Measurements from ENCODE around the gene CSNK2A3. TPM values are rescaled to one million over a fixed set of nuclear protein-coding genes. Genes with fewer than 3 reads are reported as not detected.
"Not testable (repeated sequence)": the region's sequence is repeated elsewhere in the genome, so short reads cannot be mapped to it uniquely, and the experiment has no call there.

The CSNK2A3 gene
- total RNA-seq (1 to 10 TPM in 3 of 4 donors, under 1 TPM in 1; 0.33 to 5.5 (median 2.7) TPM), polyA plus RNA-seq (under 1 TPM in 1 of 3 donors, not detected in 2; 0.60 TPM)

DNA sequence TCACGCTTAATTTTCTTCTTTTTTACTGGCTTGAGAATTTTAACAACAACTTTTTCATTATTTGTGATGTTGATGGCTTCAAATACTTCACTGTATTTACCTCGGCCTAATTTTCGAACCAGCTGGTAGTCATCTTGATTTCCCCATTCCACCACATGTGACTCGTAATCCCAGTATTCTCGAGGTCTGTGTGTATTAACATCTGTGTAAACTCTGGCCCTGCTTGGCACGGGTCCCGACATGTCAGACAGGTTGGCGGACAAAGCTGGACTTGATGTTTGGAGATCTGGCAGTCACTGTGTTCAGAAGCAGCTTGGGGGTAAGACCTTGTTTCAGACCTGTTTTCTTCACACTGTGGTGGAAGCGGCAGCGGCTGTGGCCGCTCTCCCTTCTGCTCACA lies at the start of gene CSNK2A3:
CSNK2A3 (minus strand) TSS at position 373 of the 400 bp plus-strand sequence; CDS start at position 242, 131 bp downstream.
- H3K27ac ChIP-seq; H3K27me3 ChIP-seq; H3K4me3 ChIP-seq; H3K9me3 ChIP-seq; DNase-seq; intact Hi-C loops (cut with DNase I); H3K36me3 ChIP-seq: not testable (repeated sequence)
- TF ChIP-seq POLR2AphosphoS5 (IDR thresholded peaks at IDR 0.05) = peak in 2 of 4 donors; percentile 46 to 57
- peaks cover 0 to 31% (median 24%) of the 10 kb centered on the region in 4 donors for H3K4me1 ChIP-seq
- WGBS, 2 donors = 83 to 86% methylated on average over 11 of the region's 11 CpGs

DNA sequence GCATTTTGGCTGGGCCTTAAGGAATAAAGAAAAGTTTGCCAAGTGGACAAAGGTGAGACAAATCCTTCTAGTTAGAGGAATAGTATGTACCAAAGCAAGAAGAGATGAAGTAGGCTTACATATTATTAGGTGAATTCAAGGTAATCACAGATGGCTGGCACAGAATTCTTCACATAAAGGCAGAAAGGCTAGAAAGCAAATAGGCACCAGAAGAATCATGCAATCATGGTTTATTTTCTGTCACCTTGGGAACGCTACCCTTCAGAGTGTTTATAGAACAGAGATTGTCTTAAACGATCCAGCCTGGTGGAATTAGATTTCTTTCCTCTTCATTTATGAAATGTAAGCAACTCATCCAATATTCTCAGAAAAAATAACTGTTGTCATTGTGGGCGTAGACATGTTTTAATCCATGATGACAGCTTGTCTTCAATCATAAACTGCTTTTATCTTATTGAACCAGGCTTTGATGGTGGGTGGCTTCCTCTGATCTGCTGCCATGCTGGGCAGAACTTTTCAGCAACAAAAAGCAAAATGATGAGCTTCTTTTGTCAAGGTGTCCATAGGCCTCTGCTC lies 49.0 kb upstream of the CSNK2A3 start:
- Histone ChIP-seq H3K4me1 (peaks cover 0 to 62% (median 46%) of the 10 kb centered on the region in 4 donors), H3K27ac (peak overlapping the region in 3 of 4 donors; percentile 43 to 94 (median 86))

DNA sequence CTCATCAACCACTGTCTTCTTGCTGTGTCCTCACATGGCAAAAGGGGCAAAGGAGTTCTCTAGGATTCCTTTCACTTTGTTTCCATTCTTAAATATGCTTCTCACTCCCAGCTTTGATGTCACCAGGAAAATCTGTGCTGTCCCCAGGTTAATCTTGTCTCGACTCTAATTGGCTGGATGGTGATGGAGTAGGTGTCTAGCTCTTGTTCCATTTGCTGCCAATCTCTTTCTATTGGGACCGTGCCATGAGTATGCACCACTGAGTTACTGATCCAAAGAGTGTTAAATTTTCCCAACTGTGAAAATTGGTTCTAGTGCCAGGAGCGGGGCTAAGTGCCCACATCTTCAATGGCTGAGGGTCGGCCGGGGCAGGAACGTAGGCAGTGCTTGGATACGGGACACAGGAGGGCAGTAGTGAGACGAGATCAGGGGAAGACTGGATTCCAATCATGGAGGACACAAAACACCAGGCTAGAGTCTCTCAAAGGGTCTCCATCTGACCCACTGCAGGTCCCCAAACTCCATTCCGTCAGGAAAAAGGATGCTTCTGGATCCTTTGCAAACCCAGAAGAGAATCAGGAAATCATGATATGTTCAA lies 47.7 kb upstream of the CSNK2A3 start:
- Histone ChIP-seq H3K4me1 (peaks cover 0 to 62% (median 46%) of the 10 kb centered on the region in 4 donors), H3K36me3 (no peaks in the 10 kb centered on the region), H3K27me3 (no peaks in the 10 kb centered on the region), H3K4me3 (no peak overlapping the region), H3K9me3 (no peaks in the 10 kb centered on the region), H3K27ac (peak overlapping the region in 1 of 4 donors; percentile 94)
- 87 to 88% methylated on average over 9 of the region's 9 CpGs for WGBS, 2 donors
- DNase-seq = no peak
- TF ChIP-seq, protein P1, sequence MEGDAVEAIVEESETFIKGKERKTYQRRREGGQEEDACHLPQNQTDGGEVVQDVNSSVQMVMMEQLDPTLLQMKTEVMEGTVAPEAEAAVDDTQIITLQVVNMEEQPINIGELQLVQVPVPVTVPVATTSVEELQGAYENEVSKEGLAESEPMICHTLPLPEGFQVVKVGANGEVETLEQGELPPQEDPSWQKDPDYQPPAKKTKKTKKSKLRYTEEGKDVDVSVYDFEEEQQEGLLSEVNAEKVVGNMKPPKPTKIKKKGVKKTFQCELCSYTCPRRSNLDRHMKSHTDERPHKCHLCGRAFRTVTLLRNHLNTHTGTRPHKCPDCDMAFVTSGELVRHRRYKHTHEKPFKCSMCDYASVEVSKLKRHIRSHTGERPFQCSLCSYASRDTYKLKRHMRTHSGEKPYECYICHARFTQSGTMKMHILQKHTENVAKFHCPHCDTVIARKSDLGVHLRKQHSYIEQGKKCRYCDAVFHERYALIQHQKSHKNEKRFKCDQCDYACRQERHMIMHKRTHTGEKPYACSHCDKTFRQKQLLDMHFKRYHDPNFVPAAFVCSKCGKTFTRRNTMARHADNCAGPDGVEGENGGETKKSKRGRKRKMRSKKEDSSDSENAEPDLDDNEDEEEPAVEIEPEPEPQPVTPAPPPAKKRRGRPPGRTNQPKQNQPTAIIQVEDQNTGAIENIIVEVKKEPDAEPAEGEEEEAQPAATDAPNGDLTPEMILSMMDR (IDR thresholded peaks at IDR 0.05) = no peak
- no peak for TF ChIP-seq POLR2AphosphoS5 (IDR thresholded peaks at IDR 0.05)
- no peak for TF ChIP-seq EP300 (IDR thresholded peaks at IDR 0.05)
- TF ChIP-seq POLR2A (IDR thresholded peaks at IDR 0.05) = no peak
- intact Hi-C loops (cut with DNase I) = loop anchor here (5.0 kb wide), 2 partner anchors 363 to 468 kb away; no protein-coding TSS in a partner anchor

More for the DNA sequence above, 49.0 kb upstream of the CSNK2A3 start:
- intact Hi-C loops (cut with DNase I) = loop anchor here (5.0 kb wide), 2 partner anchors 365 to 470 kb away; no protein-coding TSS in a partner anchor
- Histone ChIP-seq H3K36me3 (no peaks in the 10 kb centered on the region), H3K4me3 (no peak overlapping the region), H3K9me3 (no peaks in the 10 kb centered on the region), H3K27me3 (no peaks in the 10 kb centered on the region)
- TF ChIP-seq POLR2AphosphoS5 (IDR thresholded peaks at IDR 0.05) = no peak
- TF ChIP-seq, protein P1 (IDR thresholded peaks at IDR 0.05) = no peak
- no peak for TF ChIP-seq EP300 (IDR thresholded peaks at IDR 0.05)
- TF ChIP-seq POLR2A (IDR thresholded peaks at IDR 0.05) = no peak
- WGBS, 2 donors = 49 to 70% methylated on average over 3 of the region's 3 CpGs
- no peak for DNase-seq

DNA sequence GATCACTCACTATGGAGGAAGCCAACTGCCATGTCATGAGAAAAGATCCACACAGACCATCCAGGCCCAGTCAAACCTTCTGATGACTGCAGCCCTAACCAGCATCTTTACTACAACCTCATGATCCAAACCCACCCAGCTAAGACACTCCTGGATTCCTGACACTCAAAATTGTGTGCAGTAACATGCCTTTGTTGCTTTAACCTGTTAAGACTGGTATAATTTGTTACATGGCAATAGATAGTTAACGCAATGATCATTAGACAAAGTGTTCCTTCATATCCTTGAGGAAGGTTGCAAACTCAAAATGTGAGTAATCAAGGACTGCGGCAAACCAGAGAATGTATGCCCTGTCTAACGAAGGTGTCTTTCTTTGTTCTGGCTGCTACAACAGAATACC lies 47.1 kb upstream of the CSNK2A3 start:
- DNase-seq = no peak
- H3K4me3 ChIP-seq = no peak overlapping the region
- 95 to 98% methylated on average over 3 of the region's 3 CpGs for WGBS, 2 donors
- no peaks in the 10 kb centered on the region for H3K9me3 ChIP-seq
- H3K27ac ChIP-seq = no peak overlapping the region
- peaks cover 0 to 61% (median 48%) of the 10 kb centered on the region in 4 donors for H3K4me1 ChIP-seq
- H3K36me3 ChIP-seq = no peaks in the 10 kb centered on the region
- no peaks in the 10 kb centered on the region for H3K27me3 ChIP-seq
- intact Hi-C loops (cut with DNase I) = loop anchor here (5.0 kb wide), 2 partner anchors 363 to 468 kb away; no protein-coding TSS in a partner anchor
- TF ChIP-seq POLR2A (IDR thresholded peaks at IDR 0.05) (no peak), POLR2AphosphoS5 (IDR thresholded peaks at IDR 0.05) (no peak), EP300 (IDR thresholded peaks at IDR 0.05) (no peak)
- TF ChIP-seq, protein P1 (IDR thresholded peaks at IDR 0.05) = no peak

DNA sequence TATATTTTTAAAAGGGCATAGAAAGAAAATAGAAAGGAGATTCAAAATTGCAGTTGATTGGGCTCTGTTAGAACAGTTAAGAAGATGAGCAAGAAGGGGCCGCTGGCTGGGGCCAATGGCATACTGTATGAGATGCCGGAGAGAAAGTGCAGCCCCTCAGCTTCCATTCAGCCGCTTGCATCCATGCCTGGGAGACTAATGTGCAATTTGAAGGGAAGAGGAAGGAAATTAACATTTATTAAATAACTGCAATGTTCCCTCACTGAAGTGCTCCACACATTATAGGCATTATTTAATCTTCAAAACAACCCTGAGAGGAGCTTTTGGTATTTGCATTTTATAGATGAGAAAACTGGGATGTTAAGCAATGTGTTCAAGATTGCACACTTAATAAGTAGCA lies 44.7 kb upstream of the CSNK2A3 start:
- TF ChIP-seq EP300 (IDR thresholded peaks at IDR 0.05) = no peak
- no peak for TF ChIP-seq POLR2A (IDR thresholded peaks at IDR 0.05)
- no peak for TF ChIP-seq POLR2AphosphoS5 (IDR thresholded peaks at IDR 0.05)
- TF ChIP-seq, protein P1 (IDR thresholded peaks at IDR 0.05) = no peak
- intact Hi-C loops (cut with DNase I) = no loop called here
- no peaks in the 10 kb centered on the region for H3K36me3 ChIP-seq
- H3K27ac ChIP-seq = peak overlapping the region in 1 of 4 donors; percentile 72
- no peak overlapping the region for H3K4me3 ChIP-seq
- no peaks in the 10 kb centered on the region for H3K9me3 ChIP-seq
- no peak for DNase-seq
- H3K4me1 ChIP-seq = peaks cover 0 to 38% (median 30%) of the 10 kb centered on the region in 4 donors
- 92 to 96% methylated on average over 3 of the region's 3 CpGs for WGBS, 2 donors
- no peaks in the 10 kb centered on the region for H3K27me3 ChIP-seq

Measured in sigmoid colon (tissue), 7 donors.